PC-3 (cell line): Measurements from ENCODE around the gene USP9Y. TPM values are rescaled to one million over a fixed set of nuclear protein-coding genes. Genes with fewer than 3 reads are reported as not detected.

Experiments used
- ATAC-seq: fragments of 200-7000 bp; cut with Tn5 transposase; 2 replicates; pipeline ENCODE4 v1.9.1; 2020; ENCODE audit warnings: mild to moderate bottlenecking, moderate library complexity
- BruUV-seq: library from RNA; stranded (reverse); fragments of 400-500 nt; replicated peaks from 2 replicates; lab custom pipeline; 2021; lab: Mats Ljungman, UMichigan
- CTCF ChIA-PET: fragments of 300-600 bp; sonication (Branson Sonifier 250); formaldehyde crosslinking; loops from one replicate; lab custom pipeline; 2022; ENCODE audit warnings: antibody characterized with exemption; lab: Charles Lee
- POLR2A ChIA-PET: fragments of 300-600 bp; sonication (Branson Sonifier 250); formaldehyde crosslinking; loops from one replicate; lab custom pipeline; 2022; ENCODE audit warnings: antibody characterized with exemption; ENCODE audit not compliant: unreplicated experiment; lab: Charles Lee
- DNase-seq: peaks from one replicate; pipeline ENCODE4 v3.0.0-alpha.2; 2015
- H2AFZ ChIP-seq: fragments of 300-600 bp; sonication (generic); 2 replicates; pipeline ENCODE4 v1.6.0; 2016; ENCODE audit warnings: antibody characterized with exemption, low read length
- H3F3A ChIP-seq: fragments of 300-600 bp; sonication (generic); one replicate; pipeline ENCODE4 v1.6.0; 2017; ENCODE audit warnings: antibody characterized with exemption, low read length, control low read depth, mild to moderate bottlenecking; ENCODE audit not compliant: unreplicated experiment
- H3K27ac ChIP-seq: fragments of 300-600 bp; sonication (generic); 2 replicates; pipeline ENCODE4 v1.5.1; 2016; ENCODE audit warnings: mild to moderate bottlenecking, low read length
- H3K27me3 ChIP-seq: fragments of 300-600 bp; sonication (generic); 2 replicates; pipeline ENCODE4 v1.6.1; 2016; ENCODE audit warnings: low read length, mixed read lengths
- H3K36me3 ChIP-seq: fragments of 300-600 bp; sonication (generic); 2 replicates; pipeline ENCODE4 v1.6.1; 2016; ENCODE audit warnings: low read depth, mixed run types, low read length, mixed read lengths
- H3K4me1 ChIP-seq: fragments of 300-600 bp; sonication (generic); 2 replicates; pipeline ENCODE4 v1.5.1; 2016; ENCODE audit warnings: low read length; ENCODE audit not compliant: insufficient read depth
- H3K4me2 ChIP-seq: fragments of 300-600 bp; sonication (generic); 2 replicates; pipeline ENCODE4 v1.6.0; 2016; ENCODE audit warnings: low read length
- H3K4me3 ChIP-seq: fragments of 300-600 bp; sonication (generic); 2 replicates; pipeline ENCODE4 v1.5.1; 2016; ENCODE audit warnings: mild to moderate bottlenecking, low read length, mixed read lengths
- H3K79me2 ChIP-seq: fragments of 300-600 bp; sonication (generic); 2 replicates; pipeline ENCODE4 v1.6.1; 2017; ENCODE audit warnings: low read length, mixed read lengths
- H3K9ac ChIP-seq: fragments of 300-600 bp; sonication (generic); 2 replicates; pipeline ENCODE4 v1.6.0; 2016; ENCODE audit warnings: mild to moderate bottlenecking, low read length
- H3K9me2 ChIP-seq: fragments of 300-600 bp; sonication (generic); replicated peaks from 2 replicates; pipeline ENCODE4 v1.6.1; 2016; ENCODE audit warnings: mixed run types, low read length, mixed read lengths
- H3K9me3 ChIP-seq: fragments of 300-600 bp; sonication (generic); 2 replicates; pipeline ENCODE4 v1.6.1; 2016; ENCODE audit warnings: low read length, mixed read lengths
- H4K20me1 ChIP-seq: fragments of 300-600 bp; sonication (generic); 2 replicates; pipeline ENCODE4 v1.6.1; 2016; ENCODE audit warnings: low read length, mixed read lengths
- EZH2 ChIP-seq: fragments of 300-600 bp; sonication (generic); IDR thresholded peaks from one replicate; pipeline ENCODE4 v1.6.1; 2017; ENCODE audit warnings: antibody characterized with exemption, mild to moderate bottlenecking, low read length; ENCODE audit not compliant: unreplicated experiment
- EZH2phosphoT487 ChIP-seq: fragments of 300-600 bp; sonication (generic); IDR thresholded peaks from 2 replicates; pipeline ENCODE4 v1.6.1; 2018; ENCODE audit warnings: mild to moderate bottlenecking, antibody characterized with exemption, low read length, borderline replicate concordance
- intact Hi-C: fragments of 100-400 bp; cut with micrococcal nuclease; formaldehyde crosslinking; loops from 2 replicates; pipeline ENCODE4 v1.9.0; 2023
- total RNA-seq: library from RNA; depleted of rRNA; stranded (reverse); fragments of >200 nt; gene quantifications from 2 replicates; pipeline ENCODE4 v1.2.3, GENCODE V29; 2014
- TF ChIP-seq, protein P1 (sequence below): fragments of 300-600 bp; sonication (generic); conservative IDR thresholded peaks from 2 replicates; pipeline ENCODE4 v1.5.1; 2017; ENCODE audit warnings: antibody characterized with exemption, low read depth, mild to moderate bottlenecking, low read length

The USP9Y gene
- total RNA-seq, 1 experiment from 2014 or later = not detected

DNA sequence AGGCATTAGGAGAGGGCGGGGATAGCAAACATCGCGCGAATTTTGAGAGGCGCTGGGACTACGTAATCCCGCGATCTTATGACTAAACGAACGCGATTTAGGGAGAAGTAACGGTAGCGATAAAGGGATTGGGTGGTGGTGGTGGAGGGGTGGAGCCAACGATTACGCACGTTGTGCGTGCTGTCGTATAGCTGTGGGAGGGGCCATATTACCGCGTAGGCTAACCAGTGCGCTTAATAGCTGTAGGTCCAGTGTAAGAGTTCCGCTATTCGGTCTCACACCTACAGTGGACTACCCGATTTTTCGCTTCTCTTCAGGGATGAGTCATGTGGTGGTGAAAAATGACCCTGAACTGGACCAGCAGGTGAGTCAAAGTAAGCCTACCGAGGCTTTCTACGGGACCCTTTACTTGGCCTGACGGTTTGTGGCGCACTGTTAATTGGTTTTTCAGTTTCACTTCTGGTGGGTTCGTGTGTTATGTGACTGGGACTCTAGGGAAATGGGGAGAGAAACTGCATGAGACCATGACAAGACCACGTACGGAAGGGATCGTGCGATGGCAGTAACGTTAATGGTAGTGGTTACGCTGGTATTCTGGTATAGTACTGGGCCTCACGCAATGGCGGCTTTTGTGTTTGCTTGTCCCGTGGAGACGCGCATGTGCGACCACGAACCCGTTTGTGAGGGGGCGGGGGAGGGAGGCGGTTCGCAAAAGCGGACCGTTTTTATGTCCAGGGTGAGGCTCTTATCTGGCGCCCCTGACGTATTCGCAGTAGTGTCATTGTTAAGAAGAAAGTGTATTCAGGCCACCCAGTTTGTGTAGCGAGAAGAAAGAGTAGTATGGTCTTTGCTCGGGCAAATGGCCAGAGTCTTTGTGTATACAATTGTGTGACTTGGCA lies 203.8 kb downstream of the USP9Y start, which contains the start of gene DDX3Y:
TSS of gene DDX3Y (plus strand) at position 251 of the 899 bp plus-strand sequence. CDS start at position 320, 69 bp downstream.
- Histone ChIP-seq H4K20me1 (no peaks in the 10 kb centered on the region), H3K9me3 (no peaks in the 10 kb centered on the region), H3K4me2 (no peak within 1 kb of the TSS), H3K9ac (no peak within 1 kb of the TSS), H3K79me2 (no peaks in the 10 kb centered on the region), H3K4me3 (no peak within 1 kb of the TSS), H2AFZ (no peak within 1 kb of the TSS), H3K36me3 (no peaks in the 10 kb centered on the region), H3F3A (no peaks in the 10 kb centered on the region), H3K27ac (no peak within 1 kb of the TSS), H3K27me3 (no peaks in the 10 kb centered on the region), H3K9me2 (no peaks in the 10 kb centered on the region), H3K4me1 (no peaks in the 10 kb centered on the region)
- ATAC-seq (no peak), DNase-seq (no peak)
- ChIA-PET CTCF (no interaction called here), POLR2A (no interaction called here)
- intact Hi-C loops = no loop called here
- TF ChIP-seq, protein P1, sequence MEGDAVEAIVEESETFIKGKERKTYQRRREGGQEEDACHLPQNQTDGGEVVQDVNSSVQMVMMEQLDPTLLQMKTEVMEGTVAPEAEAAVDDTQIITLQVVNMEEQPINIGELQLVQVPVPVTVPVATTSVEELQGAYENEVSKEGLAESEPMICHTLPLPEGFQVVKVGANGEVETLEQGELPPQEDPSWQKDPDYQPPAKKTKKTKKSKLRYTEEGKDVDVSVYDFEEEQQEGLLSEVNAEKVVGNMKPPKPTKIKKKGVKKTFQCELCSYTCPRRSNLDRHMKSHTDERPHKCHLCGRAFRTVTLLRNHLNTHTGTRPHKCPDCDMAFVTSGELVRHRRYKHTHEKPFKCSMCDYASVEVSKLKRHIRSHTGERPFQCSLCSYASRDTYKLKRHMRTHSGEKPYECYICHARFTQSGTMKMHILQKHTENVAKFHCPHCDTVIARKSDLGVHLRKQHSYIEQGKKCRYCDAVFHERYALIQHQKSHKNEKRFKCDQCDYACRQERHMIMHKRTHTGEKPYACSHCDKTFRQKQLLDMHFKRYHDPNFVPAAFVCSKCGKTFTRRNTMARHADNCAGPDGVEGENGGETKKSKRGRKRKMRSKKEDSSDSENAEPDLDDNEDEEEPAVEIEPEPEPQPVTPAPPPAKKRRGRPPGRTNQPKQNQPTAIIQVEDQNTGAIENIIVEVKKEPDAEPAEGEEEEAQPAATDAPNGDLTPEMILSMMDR = no peak
- TF ChIP-seq EZH2phosphoT487 (no peak), EZH2 (no peak)
- no TSS peak for BruUV-seq

- H3K27ac ChIP-seq = no peak overlapping the region
- POLR2A ChIA-PET = no interaction called here
- TF ChIP-seq, protein P1 = no peak
- TF ChIP-seq EZH2phosphoT487 (no peak), EZH2 (no peak)
- ATAC-seq = no peak
- H3K79me2 ChIP-seq = no peaks in the 10 kb centered on the region
- H3K9me3 ChIP-seq = no peaks in the 10 kb centered on the region
- no TSS peak for BruUV-seq
- H3K9ac ChIP-seq = no peak overlapping the region
- H3F3A ChIP-seq = no peaks in the 10 kb centered on the region
- H2AFZ ChIP-seq = no peak overlapping the region
- H3K4me2 ChIP-seq = no peak overlapping the region
- DNase-seq = no peak
- no peaks in the 10 kb centered on the region for H3K36me3 ChIP-seq
- H3K4me1 ChIP-seq = no peaks in the 10 kb centered on the region
- intact Hi-C loops = no loop called here
- no peaks in the 10 kb centered on the region for H4K20me1 ChIP-seq
- CTCF ChIA-PET = no interaction called here
- no peaks in the 10 kb centered on the region for H3K27me3 ChIP-seq
- no peak overlapping the region for H3K4me3 ChIP-seq
- H3K9me2 ChIP-seq = no peaks in the 10 kb centered on the region
Measured at GRCh38 chrY:12905517-12905872, 204.5 kb downstream of the USP9Y start.

DNA sequence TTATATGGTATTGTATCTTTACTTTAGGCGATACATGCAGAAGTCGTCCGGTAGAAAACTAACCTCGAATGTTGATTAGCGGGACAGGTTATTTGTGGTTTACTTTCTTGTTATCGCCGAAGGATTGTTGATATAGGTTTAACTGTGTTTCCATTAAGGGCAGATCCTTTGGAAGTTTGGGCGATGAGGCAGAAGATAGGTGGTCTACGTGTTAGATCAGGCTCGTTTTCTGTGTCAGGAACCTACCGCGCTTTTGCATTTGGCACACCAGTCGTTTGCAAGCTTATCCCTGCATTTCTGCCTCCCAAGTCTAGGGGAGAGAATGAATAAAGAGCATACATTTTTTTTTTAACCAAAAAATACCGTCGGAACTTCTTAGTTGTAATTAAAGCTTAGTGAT lies 204.9 kb downstream of the USP9Y start:
- ChIA-PET POLR2A (no interaction called here), CTCF (no interaction called here)
- intact Hi-C loops = no loop called here
- no peak for DNase-seq
- H2AFZ ChIP-seq = no peak overlapping the region
- no peaks in the 10 kb centered on the region for H3F3A ChIP-seq
- H3K9ac ChIP-seq = no peak overlapping the region
- BruUV-seq = no TSS peak
- TF ChIP-seq EZH2 (no peak), EZH2phosphoT487 (no peak)
- TF ChIP-seq, protein P1 = no peak
- H3K4me2 ChIP-seq = no peak overlapping the region
- ATAC-seq = no peak
- H3K4me3 ChIP-seq = no peak overlapping the region
- H3K36me3 ChIP-seq = no peaks in the 10 kb centered on the region
- H3K9me2 ChIP-seq = no peaks in the 10 kb centered on the region
- no peaks in the 10 kb centered on the region for H3K27me3 ChIP-seq
- H3K9me3 ChIP-seq = no peaks in the 10 kb centered on the region
- no peak overlapping the region for H3K27ac ChIP-seq
- no peaks in the 10 kb centered on the region for H3K4me1 ChIP-seq
- no peaks in the 10 kb centered on the region for H4K20me1 ChIP-seq
- no peaks in the 10 kb centered on the region for H3K79me2 ChIP-seq
